ENCODE results near the gene FASN.

DNA sequence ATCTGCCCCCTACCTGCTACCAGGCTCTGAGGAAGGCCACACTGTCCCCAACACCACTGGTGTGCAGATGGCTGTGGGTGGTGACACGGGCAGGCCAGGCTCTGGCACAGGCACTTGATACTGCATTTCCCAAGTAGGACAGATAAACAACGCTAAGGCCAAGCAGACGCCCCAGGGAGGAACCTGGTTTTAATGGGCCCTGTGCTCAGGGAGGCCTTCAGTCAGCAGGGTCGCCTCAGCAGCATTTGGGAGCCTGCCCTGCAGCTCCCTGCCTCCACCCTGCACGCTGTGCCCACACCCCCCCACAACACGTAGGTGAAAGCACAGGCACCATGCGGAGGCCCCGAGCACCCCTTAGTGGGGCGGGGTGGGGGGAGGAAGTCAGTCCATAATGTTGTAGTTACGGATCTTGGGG lies 3.3 kb upstream of the FASN start:
- TF ChIP-seq, protein P1, sequence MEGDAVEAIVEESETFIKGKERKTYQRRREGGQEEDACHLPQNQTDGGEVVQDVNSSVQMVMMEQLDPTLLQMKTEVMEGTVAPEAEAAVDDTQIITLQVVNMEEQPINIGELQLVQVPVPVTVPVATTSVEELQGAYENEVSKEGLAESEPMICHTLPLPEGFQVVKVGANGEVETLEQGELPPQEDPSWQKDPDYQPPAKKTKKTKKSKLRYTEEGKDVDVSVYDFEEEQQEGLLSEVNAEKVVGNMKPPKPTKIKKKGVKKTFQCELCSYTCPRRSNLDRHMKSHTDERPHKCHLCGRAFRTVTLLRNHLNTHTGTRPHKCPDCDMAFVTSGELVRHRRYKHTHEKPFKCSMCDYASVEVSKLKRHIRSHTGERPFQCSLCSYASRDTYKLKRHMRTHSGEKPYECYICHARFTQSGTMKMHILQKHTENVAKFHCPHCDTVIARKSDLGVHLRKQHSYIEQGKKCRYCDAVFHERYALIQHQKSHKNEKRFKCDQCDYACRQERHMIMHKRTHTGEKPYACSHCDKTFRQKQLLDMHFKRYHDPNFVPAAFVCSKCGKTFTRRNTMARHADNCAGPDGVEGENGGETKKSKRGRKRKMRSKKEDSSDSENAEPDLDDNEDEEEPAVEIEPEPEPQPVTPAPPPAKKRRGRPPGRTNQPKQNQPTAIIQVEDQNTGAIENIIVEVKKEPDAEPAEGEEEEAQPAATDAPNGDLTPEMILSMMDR (conservative IDR thresholded peaks at IDR 0.05; ENCODE audit: low read length) = no peak
- TF ChIP-seq EZH2phosphoT487 (IDR thresholded peaks at IDR 0.05; ENCODE audit: borderline replicate concordance) = no peak
